ENCODE measurements around the gene CHIA. TPM values are rescaled to one million over a fixed set of nuclear protein-coding genes. Genes with fewer than 3 reads are reported as not detected.

CHIA gene
- total RNA-seq (not detected), polyA plus RNA-seq (not detected)

DNA sequence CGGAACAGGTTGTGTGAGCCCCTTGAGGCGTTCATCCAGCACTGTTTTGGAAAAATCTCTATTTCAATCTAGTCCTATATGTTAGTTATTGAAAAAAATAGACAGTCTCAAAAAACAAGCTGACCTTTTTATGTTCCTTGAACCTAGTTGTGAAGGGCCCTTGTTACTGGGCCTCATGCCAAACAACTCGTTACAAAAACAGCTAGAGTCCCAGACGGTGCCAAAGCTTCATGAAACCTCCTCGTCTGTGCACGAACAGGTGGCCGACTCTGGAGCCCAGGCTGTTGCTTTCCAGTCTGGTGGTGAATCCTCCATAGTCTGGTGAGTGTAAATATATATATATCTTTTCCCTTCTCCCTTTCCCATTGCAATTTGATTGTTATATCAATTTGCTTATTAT lies at the start of gene CHIA:
CHIA (plus strand) TSS at position 222 of the 400 bp plus-strand sequence. CDS start 19,617 bp downstream, outside the sequence.
- H3K27me3 ChIP-seq: no peaks in the 10 kb centered on the region
- WGBS, 2 donors: 39 to 69% methylated on average over 7 of the region's 7 CpGs
- H3K4me1 ChIP-seq: no peaks in the 10 kb centered on the region
- no peaks in the 10 kb centered on the region for H3K9me3 ChIP-seq
- H3K36me3 ChIP-seq: no peaks in the 10 kb centered on the region
- H3K27ac ChIP-seq: no peak within 1 kb of the TSS
- H3K4me3 ChIP-seq: no peak within 1 kb of the TSS
- no peak for TF ChIP-seq EP300 (IDR thresholded peaks at IDR 0.05)
- TF ChIP-seq POLR2A (IDR thresholded peaks at IDR 0.05): no peak
- no peak for TF ChIP-seq POLR2AphosphoS5 (IDR thresholded peaks at IDR 0.05)
- TF ChIP-seq, protein P1, sequence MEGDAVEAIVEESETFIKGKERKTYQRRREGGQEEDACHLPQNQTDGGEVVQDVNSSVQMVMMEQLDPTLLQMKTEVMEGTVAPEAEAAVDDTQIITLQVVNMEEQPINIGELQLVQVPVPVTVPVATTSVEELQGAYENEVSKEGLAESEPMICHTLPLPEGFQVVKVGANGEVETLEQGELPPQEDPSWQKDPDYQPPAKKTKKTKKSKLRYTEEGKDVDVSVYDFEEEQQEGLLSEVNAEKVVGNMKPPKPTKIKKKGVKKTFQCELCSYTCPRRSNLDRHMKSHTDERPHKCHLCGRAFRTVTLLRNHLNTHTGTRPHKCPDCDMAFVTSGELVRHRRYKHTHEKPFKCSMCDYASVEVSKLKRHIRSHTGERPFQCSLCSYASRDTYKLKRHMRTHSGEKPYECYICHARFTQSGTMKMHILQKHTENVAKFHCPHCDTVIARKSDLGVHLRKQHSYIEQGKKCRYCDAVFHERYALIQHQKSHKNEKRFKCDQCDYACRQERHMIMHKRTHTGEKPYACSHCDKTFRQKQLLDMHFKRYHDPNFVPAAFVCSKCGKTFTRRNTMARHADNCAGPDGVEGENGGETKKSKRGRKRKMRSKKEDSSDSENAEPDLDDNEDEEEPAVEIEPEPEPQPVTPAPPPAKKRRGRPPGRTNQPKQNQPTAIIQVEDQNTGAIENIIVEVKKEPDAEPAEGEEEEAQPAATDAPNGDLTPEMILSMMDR (IDR thresholded peaks at IDR 0.05): no peak
- DNase-seq: no peak
- intact Hi-C loops (cut with DNase I): no loop called here

DNA sequence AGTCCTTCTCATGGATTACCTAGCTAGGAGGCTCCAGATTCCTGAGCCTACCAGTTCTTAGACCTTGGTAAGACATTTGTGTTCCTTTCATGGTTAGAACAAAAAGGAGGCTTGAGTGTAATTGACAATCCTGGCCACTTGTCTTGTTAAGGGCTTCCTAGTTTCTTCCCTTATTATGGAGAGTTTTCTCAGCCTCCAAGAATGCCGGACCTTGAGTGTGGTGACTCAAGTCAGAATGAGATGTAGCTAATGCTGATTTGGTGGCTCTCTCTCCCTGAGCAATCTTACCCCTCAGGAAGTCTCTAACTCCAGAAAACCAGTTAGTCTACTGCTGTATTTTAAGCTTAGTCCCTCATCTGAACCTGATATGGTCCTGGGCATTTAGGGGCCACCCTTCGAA lies 48.9 kb upstream of the CHIA start:
- Histone ChIP-seq H3K4me1 (no peaks in the 10 kb centered on the region), H3K9me3 (no peaks in the 10 kb centered on the region), H3K36me3 (no peaks in the 10 kb centered on the region), H3K27me3 (no peaks in the 10 kb centered on the region), H3K4me3 (no peak overlapping the region), H3K27ac (no peak overlapping the region)
- intact Hi-C loops (cut with DNase I): no loop called here
- no peak for DNase-seq
- WGBS, 2 donors: 89 to 95% methylated on average over 2 of the region's 2 CpGs
- no peak for TF ChIP-seq POLR2AphosphoS5 (IDR thresholded peaks at IDR 0.05)

DNA sequence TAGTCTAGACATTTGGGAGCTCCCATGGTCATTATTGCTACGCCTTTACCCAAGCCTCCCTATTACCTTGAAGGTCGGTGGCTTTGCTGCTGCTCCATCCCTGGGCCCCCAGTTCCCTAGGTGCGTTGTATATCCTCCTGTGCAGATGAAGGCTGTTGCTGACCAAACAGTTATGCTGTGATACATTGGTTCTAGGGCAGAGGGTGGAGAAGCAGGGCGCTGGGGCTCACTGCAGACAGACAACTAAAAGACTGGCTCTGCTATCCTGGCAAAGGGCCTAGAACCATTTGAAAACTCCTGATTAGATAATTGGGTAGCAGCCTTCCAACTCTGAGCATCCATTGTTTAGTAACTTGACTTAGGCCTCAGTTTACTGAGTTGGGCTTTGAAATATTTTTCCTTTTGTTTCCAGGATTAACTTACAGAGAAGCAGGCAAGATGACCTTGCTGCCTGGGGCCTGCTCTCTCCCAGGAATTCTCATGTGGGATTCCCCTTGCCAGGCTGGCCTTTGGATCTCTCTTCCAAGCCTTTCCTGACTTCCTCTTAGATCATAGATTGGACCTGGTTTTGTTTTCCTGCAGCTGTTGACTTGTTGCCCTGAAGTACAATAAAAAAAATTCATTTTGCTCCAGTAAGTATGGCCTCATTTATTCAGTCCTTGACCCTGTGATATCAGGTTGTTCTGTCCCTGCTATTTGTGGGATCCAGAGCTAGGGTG lies 47.7 kb upstream of the CHIA start:
- no peaks in the 10 kb centered on the region for H3K36me3 ChIP-seq
- H3K4me3 ChIP-seq: no peak overlapping the region
- no peak for DNase-seq
- TF ChIP-seq POLR2A (IDR thresholded peaks at IDR 0.05) (no peak), POLR2AphosphoS5 (IDR thresholded peaks at IDR 0.05) (no peak), EP300 (IDR thresholded peaks at IDR 0.05) (no peak)
- TF ChIP-seq, protein P1 (IDR thresholded peaks at IDR 0.05): no peak
- no peaks in the 10 kb centered on the region for H3K9me3 ChIP-seq
- WGBS, 2 donors: 53 to 57% methylated on average over 4 of the region's 4 CpGs
- no peaks in the 10 kb centered on the region for H3K27me3 ChIP-seq
- H3K27ac ChIP-seq: no peak overlapping the region
- intact Hi-C loops (cut with DNase I): no loop called here
- no peaks in the 10 kb centered on the region for H3K4me1 ChIP-seq

DNA sequence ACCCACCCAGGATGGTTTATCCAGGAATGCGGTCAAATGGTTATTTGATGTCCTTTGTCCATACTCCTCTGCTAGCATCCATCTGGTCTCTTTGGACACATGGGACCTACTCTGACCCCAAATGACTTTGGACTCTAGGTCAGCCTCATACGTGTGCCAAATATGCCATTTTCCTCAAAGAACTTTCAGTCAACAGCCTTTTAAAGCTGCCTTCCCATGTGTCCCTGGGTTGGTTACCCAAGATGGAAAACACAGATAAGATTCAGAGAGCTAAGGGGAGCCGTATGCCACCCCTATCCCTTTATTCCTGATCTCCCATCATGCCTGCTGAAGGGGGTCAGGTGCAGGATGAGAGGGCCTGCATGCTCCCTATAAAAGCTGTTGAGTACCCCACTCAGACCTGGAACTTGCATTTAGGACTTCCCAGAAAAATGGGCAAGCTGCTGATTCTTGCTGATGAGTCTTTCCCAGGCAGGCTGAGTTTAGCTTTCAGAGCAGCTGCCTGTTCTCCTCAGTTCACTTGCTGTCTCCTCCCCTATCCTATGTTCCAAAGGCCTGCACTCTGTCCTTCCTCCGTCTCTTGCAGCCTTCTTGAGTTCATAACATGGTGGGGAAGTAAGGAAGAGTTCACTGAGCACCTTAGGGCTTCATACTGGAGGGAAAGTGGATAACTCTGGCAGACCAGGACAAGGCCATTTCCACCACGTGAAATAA lies 43.4 kb upstream of the CHIA start:
- Histone ChIP-seq H3K27ac (no peak overlapping the region), H3K4me1 (no peaks in the 10 kb centered on the region), H3K4me3 (no peak overlapping the region), H3K36me3 (no peaks in the 10 kb centered on the region), H3K9me3 (no peaks in the 10 kb centered on the region), H3K27me3 (no peaks in the 10 kb centered on the region)
- DNase-seq: no peak
- TF ChIP-seq, protein P1 (IDR thresholded peaks at IDR 0.05): no peak
- no peak for TF ChIP-seq POLR2AphosphoS5 (IDR thresholded peaks at IDR 0.05)
- no peak for TF ChIP-seq EP300 (IDR thresholded peaks at IDR 0.05)
- intact Hi-C loops (cut with DNase I): no loop called here
- 70 to 82% methylated on average over 5 of the region's 5 CpGs for WGBS, 2 donors

DNA sequence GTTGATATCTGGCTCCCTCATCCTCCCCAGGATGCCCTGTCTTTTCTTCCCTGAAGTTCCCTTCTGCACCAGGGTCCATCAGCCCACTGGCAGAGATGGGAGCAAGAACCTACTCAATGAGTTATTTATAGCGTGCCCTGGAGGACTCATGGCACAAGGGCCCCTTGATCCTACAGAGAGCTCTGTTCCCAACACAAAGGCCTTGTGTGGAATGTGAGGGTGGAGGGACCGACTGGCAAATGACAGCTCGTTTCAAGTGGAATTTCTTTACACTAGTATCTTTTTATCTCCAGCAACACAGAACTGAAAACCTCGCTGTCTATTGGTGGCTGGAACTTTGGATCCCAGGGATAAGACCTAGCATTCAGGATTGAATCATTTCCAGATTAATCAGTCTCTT lies 40.7 kb upstream of the CHIA start:
- Histone ChIP-seq H3K27me3 (no peaks in the 10 kb centered on the region), H3K27ac (no peak overlapping the region), H3K4me3 (no peak overlapping the region), H3K9me3 (no peaks in the 10 kb centered on the region), H3K4me1 (no peaks in the 10 kb centered on the region), H3K36me3 (no peaks in the 10 kb centered on the region)
- DNase-seq: no peak
- intact Hi-C loops (cut with DNase I): no loop called here
- TF ChIP-seq POLR2A (IDR thresholded peaks at IDR 0.05) (no peak), POLR2AphosphoS5 (IDR thresholded peaks at IDR 0.05) (no peak), EP300 (IDR thresholded peaks at IDR 0.05) (no peak)
- TF ChIP-seq, protein P1 (IDR thresholded peaks at IDR 0.05): no peak
- 65 to 79% methylated on average over 4 of the region's 4 CpGs for WGBS, 2 donors

Measured in sigmoid colon (tissue), 7 donors.